GM12891 (cell line): Measurements from ENCODE around the gene DNMT3B.

Experiments used
- PAX5 ChIP-seq: IDR thresholded peaks from 2 replicates; pipeline ENCODE4 v1.6.1; 2011; ENCODE audit warnings: low read length, moderate library complexity, mild to moderate bottlenecking; ENCODE audit not compliant: insufficient read depth, severe bottlenecking
- POLR2A ChIP-seq: IDR thresholded peaks from 2 replicates; pipeline ENCODE4 v1.6.1; 2011; ENCODE audit warnings: low read depth, low read length, control low read depth
- POLR2AphosphoS5 ChIP-seq: IDR thresholded peaks from 2 replicates; pipeline ENCODE4 v1.6.1; 2011; ENCODE audit warnings: low read depth, low read length, control low read depth

GRCh38 chr20:32731882-32732266 is 30.3 kb upstream of the DNMT3B start:
- TF ChIP-seq POLR2A = no peak
- no peak for TF ChIP-seq POLR2AphosphoS5
- no peak for TF ChIP-seq PAX5
